NCI-H1092 (cell line): Measurements from ENCODE around the gene CHAMP1.

Experiments used
- DNase-seq: peaks from one replicate; lab custom pipeline; 2025; lab: John Stamatoyannopoulos, UW

Gene CHAMP1

GRCh38 chr13:114314074-114314912 is at the start of gene CHAMP1:
Gene CHAMP1, plus strand, starts transcription at chr13:114314503. Its CDS starts 9,340 bp downstream, at chr13:114323843.
- peak; percentile 97 for DNase-seq

- no peak for DNase-seq
These were observed 49.3 kb upstream of the CHAMP1 start for GRCh38 chr13:114264886-114265611.

- DNase-seq, result no peak
These were observed 48.1 kb upstream of the CHAMP1 start for GRCh38 chr13:114266241-114266640.

GRCh38 chr13:114268344-114269280 is 45.7 kb upstream of the CHAMP1 start:
- no peak for DNase-seq

GRCh38 chr13:114269281-114269770 is 45.0 kb upstream of the CHAMP1 start:
- DNase-seq, result no peak

- DNase-seq, result no peak
These were observed 41.3 kb upstream of the CHAMP1 start for GRCh38 chr13:114272977-114273376.

GRCh38 chr13:114275304-114275703 is 39.0 kb upstream of the CHAMP1 start:
- DNase-seq, result no peak

- no peak for DNase-seq
These were observed 35.2 kb upstream of the CHAMP1 start for GRCh38 chr13:114279146-114279545.

- no peak for DNase-seq
These were observed 34.4 kb upstream of the CHAMP1 start for GRCh38 chr13:114279758-114280355.

- DNase-seq, result peak; percentile 93
These were observed 32.8 kb upstream of the CHAMP1 start, which contains the start of gene UPF3A for GRCh38 chr13:114281351-114282040. Gene UPF3A, plus strand, starts transcription at chr13:114281601. Its CDS starts 39 bp downstream, at chr13:114281640.

GRCh38 chr13:114282041-114282670 is 32.1 kb upstream of the CHAMP1 start:
- peak; percentile 34 for DNase-seq

- no peak for DNase-seq
These were observed 30.7 kb upstream of the CHAMP1 start for GRCh38 chr13:114283576-114283975.

- DNase-seq, result no peak
These were observed 29.6 kb upstream of the CHAMP1 start for GRCh38 chr13:114284680-114285079.

GRCh38 chr13:114285166-114285808 is 29.0 kb upstream of the CHAMP1 start:
- DNase-seq, result no peak

- no peak for DNase-seq
These were observed 27.5 kb upstream of the CHAMP1 start for GRCh38 chr13:114286808-114287207.

GRCh38 chr13:114288157-114288591 is 26.1 kb upstream of the CHAMP1 start:
- no peak for DNase-seq

GRCh38 chr13:114296448-114296847 is 17.9 kb upstream of the CHAMP1 start:
- DNase-seq, result no peak

- no peak for DNase-seq
These were observed 17.4 kb upstream of the CHAMP1 start for GRCh38 chr13:114296902-114297301.

GRCh38 chr13:114298866-114299265 is 15.4 kb upstream of the CHAMP1 start:
- no peak for DNase-seq
